Thymus (tissue), 11 donors: Measurements from ENCODE around the gene POLR1D. TPM values are rescaled to one million over a fixed set of nuclear protein-coding genes. Genes with fewer than 3 reads are reported as not detected.

Experiments
- DNase-seq, 9 donors: peaks; one replicate each; pipeline ENCODE4 v3.0.0-alpha.2; 2013; ENCODE audit warnings: low spot score in 9 of 9, low read depth in 6 of 9, missing footprints in 1 of 9
- H3K27ac ChIP-seq, 2 donors: one replicate each; pipeline ENCODE4 v1.5.1; 2013; ENCODE audit warnings: control low read depth in 1 of 2, low read depth in 1 of 2, low read length in 1 of 2, mild to moderate bottlenecking in 1 of 2, moderate library complexity in 1 of 2
- H3K27me3 ChIP-seq, 2 donors: one replicate each; pipeline ENCODE4 v1.5.1; 2013; ENCODE audit warnings: low read length in 1 of 2; ENCODE audit not compliant: control insufficient read depth in 2 of 2, insufficient read depth in 1 of 2
- H3K36me3 ChIP-seq, 2 donors: one replicate each; pipeline ENCODE4 v1.5.1; 2013; ENCODE audit warnings: low read length in 1 of 2, mild to moderate bottlenecking in 1 of 2, moderate library complexity in 1 of 2; ENCODE audit not compliant: control insufficient read depth in 2 of 2, insufficient read depth in 2 of 2
- H3K4me1 ChIP-seq, 2 donors: one replicate each; pipeline ENCODE4 v1.5.1; 2013; ENCODE audit warnings: low read length in 2 of 2; ENCODE audit not compliant: control insufficient read depth in 2 of 2, insufficient read depth in 2 of 2
- H3K4me3 ChIP-seq, 2 donors: one replicate each; pipeline ENCODE4 v1.5.1; 2013; ENCODE audit warnings: low read length in 2 of 2, control low read depth in 1 of 2, mild to moderate bottlenecking in 1 of 2
- H3K9me3 ChIP-seq, 2 donors: one replicate each; pipeline ENCODE4 v1.5.1; 2013; ENCODE audit warnings: low read length in 1 of 2, mild to moderate bottlenecking in 1 of 2; ENCODE audit not compliant: control insufficient read depth in 2 of 2, insufficient read depth in 1 of 2
- WGBS: extraction: QIAGEN DNeasy Blood & Tissue Kit; methylation state at CpG from one replicate; pipeline ENCODE4 v1.1.7; 2013; 5-methylcytosine and 5-hydroxymethylcytosine counted together
- polyA plus RNA-seq: library from polyadenylated mRNA; stranded (reverse); fragments of 200-250 nt; gene quantifications from one replicate; pipeline ENCODE4 v1.2.3, GENCODE V29; 2013
- total RNA-seq: library from RNA; stranded (reverse); fragments of 120-200 nt; gene quantifications from one replicate; pipeline ENCODE4 v1.2.4, GENCODE V29; 2013
- donor health status: healthy.

The POLR1D gene
- total and polyA plus RNA-seq, 2 donors, result 122 to 221 TPM

- Histone ChIP-seq H3K9me3 (no peaks in the 10 kb centered on the region), H3K27ac (no peak overlapping the region), H3K4me1 (peaks cover 6 to 12% of the 10 kb centered on the region in 2 donors), H3K36me3 (no peaks in the 10 kb centered on the region), H3K27me3 (no peaks in the 10 kb centered on the region), H3K4me3 (no peak overlapping the region)
- WGBS, result 58% methylated on average over 5 of the region's 5 CpGs
- DNase-seq, result peak in 1 of 9 donors; percentile 12
These were observed 34.5 kb upstream of the POLR1D start for GRCh38 chr13:27587095-27587746.

GRCh38 chr13:27588405-27588804, 33.3 kb upstream of the POLR1D start:
- 97% methylated on average over 1 of the region's 1 CpG for whole genome bisulfite sequencing
- H3K4me3 ChIP-seq, result no peak overlapping the region
- no peaks in the 10 kb centered on the region for H3K27me3 ChIP-seq
- no peak for DNase-seq
- no peaks in the 10 kb centered on the region for H3K9me3 ChIP-seq
- H3K36me3 ChIP-seq, result no peaks in the 10 kb centered on the region
- H3K4me1 ChIP-seq, result peaks cover 6 to 10% of the 10 kb centered on the region in 2 donors
- H3K27ac ChIP-seq, result no peak overlapping the region

- H3K36me3 ChIP-seq, result no peaks in the 10 kb centered on the region
- H3K27ac ChIP-seq, result no peak overlapping the region
- no peaks in the 10 kb centered on the region for H3K9me3 ChIP-seq
- H3K27me3 ChIP-seq, result no peaks in the 10 kb centered on the region
- no peak for DNase-seq
- no peak overlapping the region for H3K4me3 ChIP-seq
- H3K4me1 ChIP-seq, result no peaks in the 10 kb centered on the region
These were observed 28.8 kb upstream of the POLR1D start for GRCh38 chr13:27592865-27593264.

GRCh38 chr13:27593267-27593666, 28.4 kb upstream of the POLR1D start:
- Histone ChIP-seq H3K36me3 (no peaks in the 10 kb centered on the region), H3K27ac (no peak overlapping the region), H3K4me3 (no peak overlapping the region), H3K9me3 (no peaks in the 10 kb centered on the region), H3K4me1 (no peaks in the 10 kb centered on the region), H3K27me3 (no peaks in the 10 kb centered on the region)
- DNase-seq, result no peak
- WGBS, result 90% methylated on average over 3 of the region's 3 CpGs

- Histone ChIP-seq H3K4me1 (no peaks in the 10 kb centered on the region), H3K4me3 (no peak overlapping the region), H3K27ac (no peak overlapping the region), H3K9me3 (no peaks in the 10 kb centered on the region), H3K36me3 (no peaks in the 10 kb centered on the region), H3K27me3 (no peaks in the 10 kb centered on the region)
- no peak for DNase-seq
- 93% methylated on average over 2 of the region's 2 CpGs for WGBS
These were observed 26.5 kb upstream of the POLR1D start for GRCh38 chr13:27595055-27595811.

GRCh38 chr13:27599096-27599495, 22.6 kb upstream of the POLR1D start:
- Histone ChIP-seq H3K27ac (no peak overlapping the region), H3K4me1 (no peaks in the 10 kb centered on the region)

GRCh38 chr13:27599845-27600553, 21.7 kb upstream of the POLR1D start:
- Histone ChIP-seq H3K9me3 (no peaks in the 10 kb centered on the region), H3K36me3 (no peaks in the 10 kb centered on the region), H3K27ac (no peak overlapping the region), H3K27me3 (no peaks in the 10 kb centered on the region), H3K4me3 (no peak overlapping the region), H3K4me1 (no peaks in the 10 kb centered on the region)
- WGBS, result 79% methylated on average over 5 of the region's 5 CpGs
- DNase-seq, result no peak

More at GRCh38 chr13:27599096-27599495, 22.6 kb upstream of the POLR1D start:
- no peaks in the 10 kb centered on the region for H3K9me3 ChIP-seq
- H3K36me3 ChIP-seq, result no peaks in the 10 kb centered on the region
- H3K27me3 ChIP-seq, result no peaks in the 10 kb centered on the region
- DNase-seq, result no peak
- no peak overlapping the region for H3K4me3 ChIP-seq

- Histone ChIP-seq H3K4me1 (no peaks in the 10 kb centered on the region), H3K27me3 (no peaks in the 10 kb centered on the region), H3K4me3 (no peak overlapping the region), H3K9me3 (no peaks in the 10 kb centered on the region), H3K27ac (no peak overlapping the region), H3K36me3 (no peaks in the 10 kb centered on the region)
- DNase-seq, result no peak
- 97% methylated on average over 1 of the region's 1 CpG for WGBS
These were observed 21.0 kb upstream of the POLR1D start for GRCh38 chr13:27600711-27601110.

- no peak for DNase-seq
- no peaks in the 10 kb centered on the region for H3K4me1 ChIP-seq
- no peak overlapping the region for H3K27ac ChIP-seq
- WGBS, result 91% methylated on average over 2 of the region's 2 CpGs
- H3K9me3 ChIP-seq, result no peaks in the 10 kb centered on the region
- H3K36me3 ChIP-seq, result no peaks in the 10 kb centered on the region
- no peak overlapping the region for H3K4me3 ChIP-seq
- H3K27me3 ChIP-seq, result no peaks in the 10 kb centered on the region
These were observed 20.5 kb upstream of the POLR1D start for GRCh38 chr13:27601208-27601607.
